Subcutaneous adipose tissue (tissue), 4 donors: ENCODE results near the gene CDCP1. TPM values are rescaled to one million over a fixed set of nuclear protein-coding genes. Genes with fewer than 3 reads are reported as not detected.

Experiments
- CTCF ChIP-seq: fragments of 450-650 bp; IDR thresholded peaks from one replicate; pipeline ENCODE4 v1.5.1; 2016; ENCODE audit warnings: low read depth, mild to moderate bottlenecking, control low read depth, antibody characterized with exemption, moderate library complexity
- total RNA-seq, 4 donors: library from RNA; depleted of rRNA; stranded (reverse); fragments of >200 nt; gene quantifications; one replicate each; pipeline ENCODE4 v1.1.0, GENCODE V29; 2016

Gene CDCP1
- total RNA-seq, 4 donors from 2014 or later: 0.19 to 11.6 (median 2.1) TPM

DNA sequence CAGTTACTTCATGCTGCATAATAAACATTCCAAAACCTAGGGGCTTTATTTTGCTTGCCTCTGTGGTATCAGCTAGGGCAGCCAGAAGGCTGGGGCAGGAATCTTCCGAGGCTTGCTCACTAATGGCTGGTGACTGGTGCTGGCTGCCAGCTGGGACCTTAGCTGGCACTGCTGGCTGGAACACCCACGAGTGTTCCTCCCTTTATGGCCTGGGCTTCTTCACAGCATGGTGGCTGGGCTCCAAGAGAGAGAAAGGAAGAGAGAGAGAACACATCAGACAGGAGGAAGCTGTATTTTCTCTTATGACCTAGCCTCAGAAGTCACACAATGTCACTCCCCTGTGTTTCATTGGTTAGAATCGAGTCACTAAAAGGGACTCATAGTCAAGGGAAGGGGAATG is 23.9 kb upstream of the CDCP1 start:
- no peak for TF ChIP-seq CTCF

DNA sequence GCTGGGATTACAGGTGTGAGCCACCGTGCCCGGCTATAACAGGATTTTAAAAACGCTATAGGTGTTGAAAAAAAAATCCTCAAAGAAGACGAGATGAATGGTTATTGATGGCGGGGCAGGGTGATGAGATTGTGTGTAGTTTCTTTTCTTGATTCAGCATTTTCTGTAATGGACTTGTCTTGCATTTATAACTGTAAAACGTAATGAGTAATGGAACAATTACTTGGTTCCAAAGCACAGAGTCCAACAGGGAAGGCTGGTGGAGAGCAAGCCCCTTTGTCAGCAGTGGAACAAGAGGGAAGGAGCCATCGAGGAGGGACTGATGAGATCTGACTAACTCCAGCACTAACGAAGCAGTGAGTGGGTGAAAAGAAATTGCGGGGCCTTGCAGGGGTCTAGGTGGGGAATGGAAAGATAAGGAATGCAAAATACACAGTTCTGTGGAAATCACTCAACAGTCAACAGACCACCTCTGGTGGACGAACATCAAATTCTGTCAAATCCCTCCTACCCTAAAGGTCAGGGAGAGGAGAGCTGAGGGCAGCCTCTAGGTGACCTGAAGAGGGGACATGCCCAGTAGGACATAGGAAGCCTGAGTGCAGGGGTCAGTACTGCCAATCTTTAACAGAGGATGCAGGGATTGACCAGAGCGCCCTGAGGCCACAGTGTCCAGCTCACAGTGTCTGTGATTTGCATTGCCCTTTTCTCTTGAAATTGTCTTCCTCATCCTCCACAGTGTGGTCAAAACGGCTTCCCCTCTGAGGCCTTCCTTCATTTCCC is 23.1 kb upstream of the CDCP1 start:
- TF ChIP-seq CTCF: no peak

DNA sequence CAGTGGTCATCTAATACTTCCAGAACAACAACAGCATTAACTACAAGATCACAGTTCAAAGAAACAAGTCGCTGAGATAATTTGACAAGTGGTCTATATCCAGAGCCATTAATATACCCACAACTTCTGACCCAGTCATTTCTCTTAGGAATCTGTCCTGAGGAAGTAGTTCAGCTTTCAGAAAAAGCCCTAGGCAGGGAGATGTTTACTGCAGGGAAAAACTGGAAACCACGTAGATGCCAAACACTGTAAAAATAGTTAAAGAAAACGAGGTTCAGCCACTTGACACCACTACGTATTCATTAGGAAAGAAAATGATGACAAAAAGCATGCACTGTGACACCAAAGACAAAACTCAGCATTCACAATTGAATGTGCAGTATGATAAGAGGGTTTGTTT is 22.3 kb upstream of the CDCP1 start:
- no peak for TF ChIP-seq CTCF

DNA sequence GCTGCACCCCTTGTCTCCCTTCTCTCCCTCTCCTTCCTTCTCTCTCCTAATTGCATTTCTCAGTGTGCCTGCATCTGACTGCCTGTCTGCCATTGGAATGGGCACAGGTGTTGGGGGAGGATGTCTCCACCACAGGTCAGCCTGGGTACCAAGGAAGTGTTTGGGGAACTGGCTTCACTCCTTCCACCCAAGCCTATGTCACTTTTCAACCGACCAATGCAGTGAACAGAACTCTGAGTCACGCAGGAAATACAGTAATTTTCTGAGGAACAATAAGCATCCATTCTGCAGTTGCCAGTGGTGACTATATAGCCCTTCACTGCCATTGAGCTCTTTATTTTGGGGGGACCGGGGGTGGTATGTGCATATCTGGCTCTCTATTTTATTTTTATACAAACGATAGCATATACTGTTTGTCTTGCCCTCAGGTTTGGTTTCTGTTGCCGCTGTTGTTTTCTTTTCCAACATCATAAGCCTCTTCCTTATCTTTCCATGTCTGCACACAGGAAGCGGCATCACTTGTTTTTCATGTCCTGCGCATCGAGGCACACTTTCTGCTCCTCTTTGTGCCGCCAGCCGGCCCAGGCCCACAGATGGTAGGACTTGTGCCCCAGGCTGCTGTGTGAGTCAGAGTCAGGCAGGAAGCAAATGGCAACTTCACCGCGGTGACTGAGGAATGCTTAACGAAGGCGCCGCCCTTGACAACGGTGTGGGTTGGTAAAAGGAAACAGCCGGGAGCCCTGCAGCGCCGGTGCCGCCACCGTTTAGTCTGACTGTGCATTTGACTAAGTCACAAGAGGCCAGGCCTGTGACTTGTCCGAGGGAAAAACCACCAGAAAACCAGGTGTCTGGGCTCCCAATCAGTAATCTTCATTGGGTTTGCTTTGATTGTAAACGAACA is 21.1 kb upstream of the CDCP1 start:
- no peak for TF ChIP-seq CTCF

DNA sequence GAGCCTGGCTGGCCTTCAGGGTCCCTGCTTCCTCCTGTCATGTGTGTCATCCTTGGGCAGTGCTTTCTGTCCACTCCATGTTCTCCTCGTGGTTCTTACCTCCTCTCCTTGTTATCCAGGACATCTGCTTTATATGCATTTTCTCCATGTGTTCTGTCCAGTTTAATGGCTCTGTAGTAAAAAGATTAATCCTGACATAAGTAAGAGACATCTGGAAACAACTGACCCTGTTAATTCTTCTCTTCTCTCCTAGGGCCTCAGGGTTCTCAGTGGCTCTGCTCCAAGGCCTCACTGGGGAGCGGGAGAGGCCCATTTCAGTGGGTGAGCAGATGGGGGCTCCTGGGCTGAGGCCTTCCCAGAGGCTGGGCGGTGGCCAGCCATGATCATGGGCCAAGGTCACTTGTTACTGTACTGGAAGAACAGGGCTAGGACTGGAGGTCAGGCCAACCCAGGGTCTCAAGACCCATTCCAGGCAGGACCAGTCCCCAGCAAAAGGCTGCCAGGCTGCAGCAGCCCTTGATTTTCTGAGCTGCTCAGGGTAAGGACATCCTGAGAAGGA is 20.2 kb upstream of the CDCP1 start:
- TF ChIP-seq CTCF: no peak

DNA sequence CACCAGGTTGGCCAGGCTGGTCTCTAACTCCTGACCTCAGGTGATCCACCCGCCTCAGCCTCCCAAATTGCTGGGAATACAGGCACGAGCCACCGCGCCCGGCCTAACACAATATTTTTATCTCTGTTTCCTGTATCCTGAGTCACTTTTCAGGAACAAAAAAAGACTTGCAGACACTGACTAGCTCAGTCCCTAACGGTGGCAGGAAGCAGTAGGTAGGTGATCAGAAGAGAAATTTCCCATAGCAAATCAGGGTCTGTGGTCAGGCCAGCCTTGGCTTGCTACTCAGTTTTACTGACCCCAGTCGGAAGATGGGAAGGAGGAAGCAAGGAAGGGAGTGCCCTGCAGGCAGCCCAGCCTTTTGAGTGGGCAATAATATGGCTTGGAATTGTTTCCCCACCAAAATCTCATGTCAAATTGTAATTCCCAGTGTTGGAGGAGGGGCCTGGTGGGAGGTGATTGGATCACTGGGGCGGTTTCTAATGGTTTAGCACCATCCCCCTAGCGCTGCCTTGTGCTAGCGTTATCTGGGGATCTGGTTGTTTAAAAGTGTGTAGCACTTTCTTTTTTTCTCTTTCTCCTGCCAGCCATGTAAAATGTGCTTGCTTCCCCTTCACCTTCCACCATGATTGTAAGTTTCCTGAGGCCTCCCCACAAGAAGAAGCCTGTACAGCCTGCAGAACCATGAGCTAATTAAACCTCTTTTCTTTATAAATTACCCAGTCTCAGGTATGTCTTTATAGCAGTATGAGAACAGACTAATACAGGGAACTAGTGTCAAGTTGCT is 19.5 kb upstream of the CDCP1 start:
- TF ChIP-seq CTCF: no peak
